GM12878 (cell line): Measurements from ENCODE around the gene ANK2. TPM values are rescaled to one million over a fixed set of nuclear protein-coding genes. Genes with fewer than 3 reads are reported as not detected.

ENCODE experiments used
- ATAC-seq: fragments of 200-7000 bp; cut with Tn5 transposase; 3 replicates; pipeline ENCODE4 v1.9.1; 2020; ENCODE audit warnings: mild to moderate bottlenecking, moderate library complexity
- BruUV-seq: library from RNA; stranded (reverse); fragments of 400-500 nt; replicated peaks from 2 replicates; lab custom pipeline; 2021; lab: Mats Ljungman, UMichigan
- CTCF ChIA-PET: fragments of 300-600 bp; sonication (Branson Sonifier 250); formaldehyde crosslinking; extraction: SDS; loops from one replicate; lab custom pipeline; 2021; ENCODE audit warnings: inconsistent platforms; lab: Yijun Ruan, JAX
- POLR2A ChIA-PET: fragments of 350-600 bp; formaldehyde crosslinking; extraction: SDS; loops from one replicate; lab custom pipeline; 2021; ENCODE audit warnings: inconsistent platforms; lab: Charles Lee
- RAD21 ChIA-PET: fragments of 300-600 bp; sonication (Branson Sonifier 250); formaldehyde crosslinking; loops from one replicate; lab custom pipeline; 2023; ENCODE audit warnings: antibody characterized with exemption; ENCODE audit not compliant: unreplicated experiment; lab: Charles Lee
- SMC1A ChIA-PET: fragments of 300-600 bp; sonication (Branson Sonifier 250); formaldehyde crosslinking; loops from one replicate; lab custom pipeline; 2023; ENCODE audit not compliant: unreplicated experiment, uncharacterized antibody; lab: Charles Lee
- DNase-seq: peaks from one replicate; pipeline ENCODE4 v3.0.0-alpha.2; 2011; ENCODE audit warnings: low read depth, low spot score
- FAIRE-seq: peaks from 3 replicates; lab custom pipeline; 2011; peaks lifted over from hg19 to GRCh38; lab: Jason Lieb, UNC
- H2AFZ ChIP-seq: 2 replicates; pipeline ENCODE4 v1.6.0; 2011; ENCODE audit warnings: low read depth, low read length, control low read depth; ENCODE audit not compliant: control insufficient read depth
- H3K27ac ChIP-seq: 2 replicates; pipeline ENCODE4 v1.5.1; 2011; ENCODE audit warnings: control low read depth; ENCODE audit not compliant: control insufficient read depth, insufficient read depth
- H3K27me3 ChIP-seq, 2 experiments: replicated peaks in 1 of 2; 2 replicates each; pipeline versions ENCODE4 v1.6.0 to v1.6.1; 2011; ENCODE audit warnings: low read length in 1 of 2; ENCODE audit not compliant: control insufficient read depth in 2 of 2, insufficient read depth in 2 of 2
- H3K36me3 ChIP-seq, 2 experiments: 2 replicates each; pipeline ENCODE4 v1.5.1; 2011; ENCODE audit warnings: low read length in 1 of 2; ENCODE audit not compliant: control insufficient read depth in 2 of 2, insufficient read depth in 2 of 2
- H3K4me1 ChIP-seq: 2 replicates; pipeline ENCODE4 v1.6.1; 2011; ENCODE audit warnings: mild to moderate bottlenecking, low read length, moderate library complexity, mixed read lengths; ENCODE audit not compliant: control insufficient read depth, insufficient read depth
- H3K4me2 ChIP-seq: 2 replicates; pipeline ENCODE4 v1.6.0; 2011; ENCODE audit warnings: control low read depth; ENCODE audit not compliant: control insufficient read depth, insufficient read depth
- H3K4me3 ChIP-seq: fragments of 200-600 bp; sonication (generic); 2 replicates; pipeline ENCODE4 v1.5.1; 2016
- H3K79me2 ChIP-seq: 2 replicates; pipeline ENCODE4 v1.6.0; 2011; ENCODE audit warnings: low read length; ENCODE audit not compliant: control insufficient read depth, insufficient read depth
- H3K9ac ChIP-seq: 2 replicates; pipeline ENCODE4 v1.8.0; 2011; ENCODE audit warnings: low read length, control low read depth, mixed read lengths; ENCODE audit not compliant: control insufficient read depth, insufficient read depth
- H3K9me3 ChIP-seq: replicated peaks from 3 replicates; pipeline ENCODE4 v1.5.1; 2011; ENCODE audit warnings: mild to moderate bottlenecking, low read length; ENCODE audit not compliant: control insufficient read depth, insufficient read depth
- H4K20me1 ChIP-seq: 2 replicates; pipeline ENCODE4 v1.6.0; 2011; ENCODE audit not compliant: control insufficient read depth, insufficient read depth
- HDAC6 ChIP-seq: fragments of 200-600 bp; sonication (generic); IDR thresholded peaks from one replicate; pipeline ENCODE4 v1.8.0; 2017; ENCODE audit warnings: antibody characterized with exemption; ENCODE audit not compliant: unreplicated experiment
- PAX5 ChIP-seq: IDR thresholded peaks from 2 replicates; pipeline ENCODE4 v1.6.1; 2011; ENCODE audit warnings: low read depth, low read length, borderline replicate concordance
- STAT3 ChIP-seq: IDR thresholded peaks from 2 replicates; pipeline ENCODE4 v1.6.1; 2011; ENCODE audit warnings: low read depth, low read length, improper control_type of control experiment
- TARDBP ChIP-seq: IDR thresholded peaks from 2 replicates; pipeline ENCODE4 v1.6.1; 2016; ENCODE audit warnings: borderline replicate concordance
- TCF12 ChIP-seq: IDR thresholded peaks from 2 replicates; pipeline ENCODE4 v1.6.1; 2011; ENCODE audit warnings: low read depth, mild to moderate bottlenecking, low read length
- TCF7 ChIP-seq: IDR thresholded peaks from 2 replicates; pipeline ENCODE4 v1.6.1; 2014; ENCODE audit warnings: antibody characterized with exemption, borderline replicate concordance
- ZZZ3 ChIP-seq: IDR thresholded peaks from 2 replicates; pipeline ENCODE4 v1.6.1; 2011; ENCODE audit warnings: low read depth; ENCODE audit not compliant: control insufficient read depth, insufficient read length
- in situ Hi-C: fragments of 300-500 bp; cut with MboI; formaldehyde crosslinking; loops from 9 replicates; pipeline ENCODE4 v1.14.3; 2018; ENCODE audit warnings: mixed read lengths
- intact Hi-C: fragments of 100-400 bp; cut with micrococcal nuclease; formaldehyde crosslinking; loops from one replicate; pipeline ENCODE4 v1.14.2; 2022; ENCODE audit not compliant: unreplicated experiment
- polyA plus RNA-seq, 11 experiments: library from polyadenylated mRNA; depleted of rRNA in 4 of 11; unstranded in 6 of 11; stranded (reverse) in 5 of 11; fragments of >200 nt; fragmentation: Nextera tagmentation in 4 of 11; fragmentation: Illumina TruSeq in 1 of 11; extraction: Ambion mirVana in 4 of 11; extraction: Trizol in 1 of 11; gene quantifications; 1 replicate in 1 of 11; 2 replicates in 10 of 11; pipeline versions ENCODE4 v1.2.1 to v1.2.3, GENCODE V29; 2011 to 2016; ENCODE audit warnings: inconsistent platforms in 2 of 11, missing spikeins in 2 of 11, low read depth in 1 of 11
- total RNA-seq, 4 experiments: library from RNA; depleted of rRNA in 3 of 4; stranded (reverse); fragments of >200 nt in 3 of 4; fragmentation: Illumina TruSeq in 1 of 4; extraction: Trizol in 1 of 4; gene quantifications; 2 replicates each; pipeline versions ENCODE4 v1.2.1 to v1.2.3, GENCODE V29; 2013 to 2021
- TF ChIP-seq, protein P1 (sequence below): fragments of 450-650 bp; formaldehyde crosslinking; IDR thresholded peaks from 2 replicates; pipeline ENCODE4 v1.4.0; 2020; ENCODE audit warnings: mild to moderate bottlenecking, moderate library complexity
- TF ChIP-seq, protein P2 (sequence below), 3 experiments: IDR thresholded peaks in 2 of 3; conservative IDR thresholded peaks in 1 of 3; 2 replicates each; pipeline ENCODE4 v1.5.1; 2011; ENCODE audit warnings: low read depth in 3 of 3, low read length in 3 of 3, mild to moderate bottlenecking in 3 of 3, control low read depth in 2 of 3, moderate library complexity in 2 of 3, inconsistent platforms in 1 of 3, mixed read lengths in 1 of 3; ENCODE audit not compliant: control insufficient read depth in 2 of 3, insufficient read depth in 1 of 3; ENCODE audit errors: extremely low read depth in 1 of 3

ANK2 gene
- total and polyA plus RNA-seq, 10 of the 15 experiments (the other 5 are each of a cell fraction or from before 2014, with no cell fraction given) = 1.6 to 13.0 (median 4.1) TPM

DNA sequence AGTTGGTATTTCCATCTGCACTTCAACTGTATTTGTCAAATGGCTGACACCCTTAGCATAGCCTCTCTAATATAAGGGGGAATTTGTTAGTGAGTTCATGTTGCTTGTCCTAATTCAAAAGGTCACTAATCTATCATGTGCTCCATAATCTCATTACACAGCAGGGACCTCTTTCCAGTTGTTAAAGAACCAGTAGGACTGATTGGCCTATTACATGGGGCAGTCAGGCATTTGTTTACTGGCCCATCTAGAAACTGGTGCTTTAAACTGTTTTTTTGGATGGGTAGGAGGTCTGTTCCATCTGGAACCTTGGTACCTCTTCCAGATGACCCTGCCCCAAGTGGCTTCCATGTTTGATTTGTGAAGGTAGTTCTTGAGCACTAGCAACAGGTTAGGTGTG, 11.4 kb downstream of the ANK2 start:
- no peak overlapping the region for H3K27ac ChIP-seq
- ATAC-seq (no peak), FAIRE-seq (no peak), DNase-seq (no peak)
- intact Hi-C loops (no loop called here), in situ Hi-C loops (no loop called here)
- TF ChIP-seq TCF12 = no peak
- TF ChIP-seq ZZZ3 = no peak
- TF ChIP-seq STAT3 = no peak
- TF ChIP-seq PAX5 = no peak
- TF ChIP-seq HDAC6 = no peak
- TF ChIP-seq, protein P1, sequence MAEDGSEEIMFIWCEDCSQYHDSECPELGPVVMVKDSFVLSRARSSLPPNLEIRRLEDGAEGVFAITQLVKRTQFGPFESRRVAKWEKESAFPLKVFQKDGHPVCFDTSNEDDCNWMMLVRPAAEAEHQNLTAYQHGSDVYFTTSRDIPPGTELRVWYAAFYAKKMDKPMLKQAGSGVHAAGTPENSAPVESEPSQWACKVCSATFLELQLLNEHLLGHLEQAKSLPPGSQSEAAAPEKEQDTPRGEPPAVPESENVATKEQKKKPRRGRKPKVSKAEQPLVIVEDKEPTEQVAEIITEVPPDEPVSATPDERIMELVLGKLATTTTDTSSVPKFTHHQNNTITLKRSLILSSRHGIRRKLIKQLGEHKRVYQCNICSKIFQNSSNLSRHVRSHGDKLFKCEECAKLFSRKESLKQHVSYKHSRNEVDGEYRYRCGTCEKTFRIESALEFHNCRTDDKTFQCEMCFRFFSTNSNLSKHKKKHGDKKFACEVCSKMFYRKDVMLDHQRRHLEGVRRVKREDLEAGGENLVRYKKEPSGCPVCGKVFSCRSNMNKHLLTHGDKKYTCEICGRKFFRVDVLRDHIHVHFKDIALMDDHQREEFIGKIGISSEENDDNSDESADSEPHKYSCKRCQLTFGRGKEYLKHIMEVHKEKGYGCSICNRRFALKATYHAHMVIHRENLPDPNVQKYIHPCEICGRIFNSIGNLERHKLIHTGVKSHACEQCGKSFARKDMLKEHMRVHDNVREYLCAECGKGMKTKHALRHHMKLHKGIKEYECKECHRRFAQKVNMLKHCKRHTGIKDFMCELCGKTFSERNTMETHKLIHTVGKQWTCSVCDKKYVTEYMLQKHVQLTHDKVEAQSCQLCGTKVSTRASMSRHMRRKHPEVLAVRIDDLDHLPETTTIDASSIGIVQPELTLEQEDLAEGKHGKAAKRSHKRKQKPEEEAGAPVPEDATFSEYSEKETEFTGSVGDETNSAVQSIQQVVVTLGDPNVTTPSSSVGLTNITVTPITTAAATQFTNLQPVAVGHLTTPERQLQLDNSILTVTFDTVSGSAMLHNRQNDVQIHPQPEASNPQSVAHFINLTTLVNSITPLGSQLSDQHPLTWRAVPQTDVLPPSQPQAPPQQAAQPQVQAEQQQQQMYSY = no peak
- no peak for TF ChIP-seq TARDBP
- TF ChIP-seq, protein P2, sequence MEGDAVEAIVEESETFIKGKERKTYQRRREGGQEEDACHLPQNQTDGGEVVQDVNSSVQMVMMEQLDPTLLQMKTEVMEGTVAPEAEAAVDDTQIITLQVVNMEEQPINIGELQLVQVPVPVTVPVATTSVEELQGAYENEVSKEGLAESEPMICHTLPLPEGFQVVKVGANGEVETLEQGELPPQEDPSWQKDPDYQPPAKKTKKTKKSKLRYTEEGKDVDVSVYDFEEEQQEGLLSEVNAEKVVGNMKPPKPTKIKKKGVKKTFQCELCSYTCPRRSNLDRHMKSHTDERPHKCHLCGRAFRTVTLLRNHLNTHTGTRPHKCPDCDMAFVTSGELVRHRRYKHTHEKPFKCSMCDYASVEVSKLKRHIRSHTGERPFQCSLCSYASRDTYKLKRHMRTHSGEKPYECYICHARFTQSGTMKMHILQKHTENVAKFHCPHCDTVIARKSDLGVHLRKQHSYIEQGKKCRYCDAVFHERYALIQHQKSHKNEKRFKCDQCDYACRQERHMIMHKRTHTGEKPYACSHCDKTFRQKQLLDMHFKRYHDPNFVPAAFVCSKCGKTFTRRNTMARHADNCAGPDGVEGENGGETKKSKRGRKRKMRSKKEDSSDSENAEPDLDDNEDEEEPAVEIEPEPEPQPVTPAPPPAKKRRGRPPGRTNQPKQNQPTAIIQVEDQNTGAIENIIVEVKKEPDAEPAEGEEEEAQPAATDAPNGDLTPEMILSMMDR (IDR thresholded peaks at IDR 0.05 in 2 of 3, conservative IDR thresholded peaks at IDR 0.05 in 1 of 3; ENCODE audit: control insufficient read depth in 2 of 3, extremely low read depth in 1 of 3, insufficient read depth in 1 of 3, low read depth in 3 of 3, low read length in 3 of 3) = no peak
- no peak for TF ChIP-seq TCF7
- ChIA-PET CTCF (interaction anchor here (0.6 to 1.0 kb wide), 4 partner anchors 10 to 247 kb away, joined by 3 read pairs; no protein-coding TSS in a partner anchor), SMC1A (interaction anchor here (1.1 kb wide), 1 partner anchor 16 kb away, joined by 3 read pairs; no protein-coding TSS in a partner anchor), RAD21 (no interaction called here), POLR2A (no interaction called here)
- no peaks in the 10 kb centered on the region for H3K4me1 ChIP-seq
- H4K20me1 ChIP-seq = no peaks in the 10 kb centered on the region
- H3K4me2 ChIP-seq = no peak overlapping the region
- H3K9ac ChIP-seq = no peak overlapping the region
- no peak overlapping the region for H2AFZ ChIP-seq
- no peaks in the 10 kb centered on the region for H3K9me3 ChIP-seq
- H3K79me2 ChIP-seq = no peaks in the 10 kb centered on the region
- no TSS peak for BruUV-seq
- H3K4me3 ChIP-seq = no peak overlapping the region
- H3K27me3 ChIP-seq = no peaks in the 10 kb centered on the region
- no peaks in the 10 kb centered on the region for H3K36me3 ChIP-seq
